Fibroblast of skin of scalp (primary cell): ENCODE results near the gene SH3GLB2.
A peak's percentile ranks its signal among the peaks of the same experiment; 100 is the strongest.
"Not testable (repeated sequence)": the region's sequence is repeated elsewhere in the genome, so short reads cannot be mapped to it uniquely, and the experiment has no call there.

Source experiments
- DNase-seq: peaks from one replicate; pipeline ENCODE4 v3.0.0-alpha.2; 2013

Gene SH3GLB2

DNA sequence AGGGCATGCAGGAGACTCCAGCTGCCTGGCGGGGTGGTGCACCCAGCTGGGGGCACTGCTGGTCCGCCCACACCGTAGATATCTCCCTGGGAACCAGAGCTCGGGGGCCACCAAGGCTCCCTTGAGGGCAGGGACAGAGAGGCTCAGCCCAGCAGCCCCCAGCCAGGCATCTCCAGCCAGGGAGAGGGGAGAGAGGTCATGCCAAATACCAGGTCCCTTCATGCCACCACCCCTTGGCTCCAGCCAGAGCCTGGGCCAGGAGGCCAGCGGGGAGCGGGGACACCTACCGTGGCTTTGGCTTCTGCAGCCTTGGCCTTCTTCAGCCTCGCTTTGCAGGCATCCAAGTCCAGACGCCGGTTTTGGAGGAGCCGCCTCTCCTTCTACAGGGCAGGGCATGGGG is 14.0 kb downstream of the SH3GLB2 start:
- DNase-seq: no peak

DNA sequence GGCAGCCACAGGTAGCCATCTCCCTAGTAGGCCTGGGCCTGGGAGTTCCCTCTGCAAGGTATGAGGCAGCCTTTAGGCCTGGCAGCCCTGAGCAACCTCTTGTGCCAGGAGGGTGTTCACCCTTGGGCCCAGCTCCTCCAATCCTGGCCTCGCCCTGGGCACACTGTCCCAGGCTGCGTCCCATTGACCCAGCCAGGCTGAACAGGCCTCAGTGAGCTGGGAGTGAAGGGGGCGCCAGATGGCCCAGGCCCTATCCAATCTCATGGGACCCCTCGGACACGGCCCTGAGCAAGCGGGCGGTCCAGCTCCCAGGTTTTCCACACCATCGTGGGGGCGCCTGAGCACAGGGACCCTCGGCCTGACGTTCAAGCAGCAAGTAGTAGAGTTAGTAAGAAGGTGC is 14.5 kb downstream of the SH3GLB2 start:
- DNase-seq: no peak

DNA sequence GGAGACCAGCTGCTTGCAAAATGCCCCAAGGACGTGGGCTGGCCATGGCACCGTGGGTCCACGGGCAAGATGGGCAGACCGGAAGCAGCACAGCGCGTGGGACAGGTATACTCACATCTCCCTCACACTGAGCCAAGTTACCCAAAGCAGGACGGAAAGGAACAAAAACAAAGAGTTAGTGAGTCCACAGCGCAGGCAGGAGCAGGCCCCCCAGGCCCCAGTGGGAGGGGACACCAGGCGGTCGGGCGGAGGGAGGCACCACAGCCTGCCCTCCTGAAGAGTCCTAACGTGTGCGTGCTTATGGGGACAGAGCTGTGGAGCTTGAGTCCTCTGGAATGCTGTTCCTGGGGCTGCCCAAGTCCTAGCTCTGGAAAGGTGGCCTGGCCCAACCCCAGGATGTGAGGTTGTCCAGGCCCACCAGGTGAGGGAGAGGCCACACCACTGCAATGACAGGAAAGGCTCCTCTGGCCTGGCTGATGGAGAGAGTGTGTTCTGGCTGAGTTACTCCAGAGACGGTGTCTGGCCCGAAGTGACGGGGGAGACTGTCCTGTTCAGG is 15.2 kb downstream of the SH3GLB2 start:
- no peak for DNase-seq

DNA sequence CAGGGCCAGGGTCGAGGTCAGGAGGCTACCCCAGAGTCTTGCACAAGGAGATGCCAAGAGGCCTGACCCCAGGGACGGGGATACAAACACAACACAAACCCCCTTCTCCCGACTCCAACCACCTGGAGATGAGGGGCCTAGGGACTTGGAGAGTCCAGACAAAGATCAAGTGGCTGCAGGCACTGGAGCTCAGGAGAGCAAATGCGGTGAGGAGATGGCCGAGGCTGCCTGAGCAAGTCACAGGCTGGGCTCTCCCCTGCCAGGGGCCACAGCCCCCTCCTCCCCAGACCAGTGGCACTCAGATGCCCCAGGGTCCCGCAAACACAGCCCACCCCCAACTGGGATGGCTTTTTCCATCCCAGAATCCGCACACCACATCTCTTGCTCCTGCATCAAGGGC is 15.8 kb downstream of the SH3GLB2 start:
- no peak for DNase-seq

DNA sequence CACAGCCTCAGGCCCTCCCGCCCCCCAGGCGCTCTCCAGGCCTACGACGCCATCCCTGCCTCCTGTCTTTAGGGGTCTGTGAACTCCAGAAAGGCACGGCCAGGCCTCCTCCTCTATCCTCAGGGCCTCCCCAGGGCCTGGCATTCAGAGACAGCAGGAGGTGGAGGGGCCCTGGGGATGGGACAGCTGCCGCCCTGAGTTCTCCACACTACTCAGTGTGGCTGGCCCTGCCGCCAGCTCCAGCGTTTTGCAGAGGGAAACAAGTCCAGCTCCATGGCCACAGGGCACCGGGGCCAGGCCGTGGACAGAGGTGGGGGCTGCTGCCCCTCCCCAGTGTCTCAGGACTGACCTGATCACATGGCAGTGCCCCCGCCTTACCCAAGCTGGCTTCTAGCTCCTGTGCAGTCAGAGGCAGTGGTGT is 16.4 kb downstream of the SH3GLB2 start:
- DNase-seq: no peak

DNA sequence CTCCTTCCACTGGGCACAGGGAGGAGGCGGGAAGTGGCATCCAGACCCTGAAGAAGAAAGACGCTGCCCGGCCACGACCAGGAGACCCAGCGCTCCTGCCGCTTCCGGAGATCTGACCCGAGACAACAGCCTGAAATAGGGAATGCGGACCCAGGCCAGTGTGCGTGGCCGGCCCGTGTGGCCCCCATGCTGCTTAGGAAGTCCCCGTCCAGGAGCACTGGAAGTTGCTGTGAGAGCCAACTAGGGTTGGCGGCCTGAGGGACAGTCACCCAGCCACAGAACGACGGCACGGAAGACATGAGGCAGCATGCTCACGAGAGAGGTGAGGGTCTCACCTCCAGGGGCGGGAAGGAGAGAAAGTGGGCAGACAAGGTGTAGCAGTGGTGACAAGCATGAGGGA is 17.0 kb downstream of the SH3GLB2 start:
- no peak for DNase-seq

DNA sequence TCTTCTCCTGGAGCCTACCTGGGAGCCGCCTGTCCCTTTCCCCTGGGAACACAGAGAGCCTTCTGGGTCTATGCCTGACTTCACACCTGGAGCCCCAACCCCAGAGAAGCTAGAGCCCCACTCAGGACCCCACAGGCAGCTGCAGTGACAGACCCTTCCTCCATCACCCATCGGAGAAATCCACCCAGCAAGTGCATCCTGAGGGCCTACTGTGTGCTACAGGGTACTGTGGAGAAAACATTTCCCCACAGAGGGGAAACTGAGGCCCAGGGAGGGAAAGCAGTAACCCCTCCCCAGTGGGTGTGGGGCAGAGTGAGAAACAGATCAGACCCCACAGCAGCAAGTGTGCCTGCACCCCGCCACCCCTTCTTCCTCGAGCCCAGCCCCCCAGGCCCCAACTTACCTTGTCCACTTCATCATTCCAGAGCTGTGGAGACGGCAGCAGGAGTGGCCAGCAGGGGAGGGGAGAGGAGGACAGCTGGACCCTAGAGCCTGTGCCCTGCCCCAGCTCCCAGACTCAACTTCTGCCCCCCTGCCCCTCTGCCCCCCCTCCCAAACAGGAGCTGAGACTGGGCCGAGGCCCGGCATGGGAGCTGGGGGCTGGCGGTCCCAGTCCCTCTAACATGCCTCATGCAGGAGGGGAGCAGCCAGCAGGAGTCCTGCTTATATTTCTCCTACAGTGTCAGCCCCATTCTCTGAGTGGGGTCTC is 17.7 kb downstream of the SH3GLB2 start:
- no peak for DNase-seq

DNA sequence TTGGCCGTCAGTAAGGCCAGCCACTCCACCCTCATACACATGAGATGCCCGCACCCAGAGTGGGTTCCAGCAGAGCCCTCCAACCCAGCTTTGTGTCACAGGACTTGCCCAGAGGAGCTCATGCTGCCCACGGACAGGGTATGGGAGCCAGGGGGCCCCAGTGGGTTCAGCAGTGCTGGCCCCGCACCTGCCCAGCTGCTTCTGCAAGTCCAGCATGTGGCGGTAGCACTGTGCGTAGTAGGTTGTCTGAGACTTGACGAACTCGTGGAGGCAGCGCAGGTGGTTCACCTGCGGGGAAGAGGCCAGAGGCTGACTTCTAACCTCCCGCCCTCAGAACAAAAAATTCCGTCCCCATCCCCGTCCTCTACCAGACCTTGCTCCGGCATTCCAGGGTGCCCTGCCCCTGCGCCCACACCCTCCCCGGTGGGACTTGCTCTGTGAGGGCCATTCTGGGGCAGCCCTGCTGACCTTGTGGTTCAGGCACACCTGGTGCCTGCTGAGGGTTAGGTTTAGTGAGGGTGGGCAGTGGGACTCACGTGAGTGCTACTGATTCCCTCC is 18.5 kb downstream of the SH3GLB2 start:
- DNase-seq: no peak

DNA sequence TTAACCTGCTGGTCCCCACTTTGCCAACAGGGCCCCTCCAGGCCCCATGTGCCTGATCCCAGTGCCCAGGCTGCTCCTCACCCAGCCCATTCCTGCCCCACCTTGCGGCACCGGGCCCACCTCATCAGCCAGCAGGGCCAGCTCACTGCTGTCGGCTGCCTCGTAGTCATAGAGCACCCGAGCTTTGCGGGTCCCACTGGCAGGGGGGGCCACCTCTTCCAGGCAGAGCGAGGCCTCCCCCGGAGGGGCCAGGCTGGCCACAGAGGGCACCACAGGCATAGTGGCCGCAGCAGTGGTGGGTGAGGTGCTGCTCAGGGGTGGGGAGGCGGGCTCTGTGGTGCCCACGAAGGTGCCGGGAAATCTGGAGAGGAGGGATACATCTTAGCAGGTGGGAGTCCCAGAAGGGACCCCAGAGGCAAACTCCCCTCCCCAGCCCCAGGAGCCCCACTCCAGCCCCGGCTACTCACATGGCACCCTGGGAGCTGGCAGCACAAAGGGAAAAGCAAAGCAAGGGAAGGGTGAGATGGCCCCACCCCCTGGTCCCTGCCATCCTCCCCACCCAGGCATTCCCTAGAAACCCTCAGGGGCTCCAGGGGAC is 19.0 kb downstream of the SH3GLB2 start:
- DNase-seq: no peak

DNA sequence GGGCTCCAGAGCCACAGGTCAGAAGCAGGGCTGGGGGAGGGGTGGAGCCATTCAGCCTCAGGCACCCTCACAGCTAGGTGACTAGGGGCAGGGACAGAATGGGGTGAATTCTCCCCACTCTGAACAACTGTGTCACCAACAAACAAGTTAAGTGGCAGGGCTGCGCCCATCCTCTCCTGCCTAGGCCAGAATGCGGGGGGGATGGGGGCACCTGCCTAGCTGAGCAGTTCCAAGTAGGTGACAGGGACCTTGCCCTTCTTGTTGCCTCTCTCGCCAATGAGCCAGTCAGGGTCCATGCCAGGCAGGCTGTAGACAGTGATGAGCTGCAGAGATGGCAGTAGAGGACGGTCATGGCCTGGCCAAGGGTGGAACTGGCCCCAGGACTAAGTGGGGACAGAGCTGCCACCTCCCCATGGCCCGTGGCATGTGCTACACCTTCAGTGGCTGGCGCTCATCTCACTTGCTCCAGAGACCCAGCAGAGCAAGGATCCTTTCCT is 19.6 kb downstream of the SH3GLB2 start:
- DNase-seq: no peak

DNA sequence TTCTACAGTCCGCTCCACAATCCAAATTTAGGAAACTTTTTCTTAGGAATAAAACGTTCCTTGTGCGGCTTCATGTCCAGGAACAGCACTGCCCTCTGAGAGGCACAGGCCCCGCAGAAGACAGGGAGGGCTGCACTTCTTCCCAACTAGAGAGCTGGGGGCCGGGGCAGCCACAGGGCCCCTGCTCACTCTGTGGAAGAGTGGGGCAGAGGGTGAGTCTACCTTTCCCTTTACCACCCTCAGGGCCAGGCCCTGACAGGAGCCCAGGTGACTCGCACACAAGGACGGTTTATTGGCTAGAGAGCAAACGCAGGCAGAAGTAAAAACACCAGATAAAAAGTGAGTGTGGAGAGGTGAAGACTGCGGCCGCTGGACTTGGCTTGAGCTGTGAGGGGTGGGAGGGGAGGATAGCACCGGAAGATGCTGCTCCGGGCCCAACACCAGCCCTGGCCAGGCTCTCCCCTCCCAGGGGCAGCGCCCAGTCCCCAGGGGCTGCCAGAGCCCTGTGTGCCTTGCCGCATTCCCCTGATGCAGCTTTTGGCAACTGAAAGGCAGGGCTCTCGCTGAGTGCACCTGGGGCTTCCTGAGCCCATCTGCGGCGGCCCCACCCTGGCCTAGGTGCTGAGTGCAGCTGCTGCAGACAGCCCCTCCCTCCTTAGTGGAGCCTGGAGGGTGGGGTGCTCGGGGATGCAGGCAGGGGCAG is 20.2 kb downstream of the SH3GLB2 start:
- DNase-seq: no peak

DNA sequence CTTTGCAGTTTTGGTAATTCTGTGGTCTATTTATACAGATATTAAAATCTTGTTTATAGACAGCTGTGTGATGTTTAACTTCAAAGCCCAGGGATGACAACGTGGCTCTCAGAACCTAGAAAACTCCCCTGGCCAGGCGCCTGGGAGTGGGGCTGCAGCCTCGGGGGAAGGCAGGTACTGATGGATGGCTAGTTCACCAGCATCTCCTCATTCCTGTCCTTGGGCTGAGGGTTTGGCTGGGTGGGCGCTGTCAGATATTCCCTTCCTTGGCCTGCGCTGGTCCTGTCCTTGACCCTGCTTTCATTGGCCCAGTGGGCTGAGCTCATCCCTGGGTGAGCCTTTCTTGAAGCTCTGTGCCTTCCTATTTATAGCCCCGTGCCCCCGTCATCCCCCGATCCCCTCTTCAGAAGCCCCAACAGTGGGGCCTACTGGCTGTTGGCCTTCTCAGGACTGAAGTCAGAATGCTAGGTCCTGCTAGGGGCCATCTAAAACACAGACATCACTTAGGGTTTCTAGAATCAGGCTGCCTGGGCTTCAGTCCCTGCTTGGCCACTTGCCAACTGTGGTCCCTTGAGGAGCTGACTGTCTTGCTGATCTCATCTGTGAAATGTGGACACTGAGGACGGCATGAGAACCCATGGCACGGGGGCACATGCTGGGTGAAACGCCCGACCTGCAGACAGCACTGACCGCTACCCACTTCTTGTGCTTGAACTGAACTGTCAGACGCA is 20.9 kb downstream of the SH3GLB2 start:
- DNase-seq: peak; percentile 25

DNA sequence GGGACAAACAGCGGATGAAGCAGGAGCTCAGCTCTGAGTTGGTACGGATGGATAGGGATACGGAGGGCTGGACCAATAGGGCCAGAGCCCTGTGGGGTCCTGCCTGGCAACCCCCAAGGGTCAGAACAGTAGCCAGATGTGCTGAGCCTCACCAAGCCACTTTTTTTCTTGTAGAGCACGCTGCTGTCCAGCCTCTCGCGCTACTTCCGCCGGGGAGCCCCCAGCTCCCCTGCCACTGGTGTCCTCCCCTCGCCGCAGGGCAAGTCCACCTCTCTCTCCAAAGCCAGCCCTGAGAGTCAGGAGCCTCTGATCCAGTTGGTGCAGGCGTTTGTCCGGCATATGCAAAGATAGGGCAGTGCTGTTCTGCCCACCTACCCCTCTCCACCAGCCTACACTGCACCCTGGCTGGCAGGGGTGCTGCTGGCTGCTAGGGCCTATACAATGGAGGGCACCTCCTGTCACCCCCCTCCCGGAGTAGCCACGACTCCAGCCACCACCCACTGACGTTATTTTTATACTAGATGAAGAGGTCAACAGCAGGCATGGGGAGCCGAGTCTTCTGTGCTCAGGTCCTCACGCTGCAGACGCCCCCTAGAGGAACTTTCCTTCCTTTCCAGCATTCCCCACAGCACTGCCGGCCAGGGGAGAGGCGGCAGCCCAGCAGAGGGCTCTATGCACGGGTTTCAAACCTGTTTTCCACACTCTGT is 21.6 kb downstream of the SH3GLB2 start:
- DNase-seq: peak; percentile 76

DNA sequence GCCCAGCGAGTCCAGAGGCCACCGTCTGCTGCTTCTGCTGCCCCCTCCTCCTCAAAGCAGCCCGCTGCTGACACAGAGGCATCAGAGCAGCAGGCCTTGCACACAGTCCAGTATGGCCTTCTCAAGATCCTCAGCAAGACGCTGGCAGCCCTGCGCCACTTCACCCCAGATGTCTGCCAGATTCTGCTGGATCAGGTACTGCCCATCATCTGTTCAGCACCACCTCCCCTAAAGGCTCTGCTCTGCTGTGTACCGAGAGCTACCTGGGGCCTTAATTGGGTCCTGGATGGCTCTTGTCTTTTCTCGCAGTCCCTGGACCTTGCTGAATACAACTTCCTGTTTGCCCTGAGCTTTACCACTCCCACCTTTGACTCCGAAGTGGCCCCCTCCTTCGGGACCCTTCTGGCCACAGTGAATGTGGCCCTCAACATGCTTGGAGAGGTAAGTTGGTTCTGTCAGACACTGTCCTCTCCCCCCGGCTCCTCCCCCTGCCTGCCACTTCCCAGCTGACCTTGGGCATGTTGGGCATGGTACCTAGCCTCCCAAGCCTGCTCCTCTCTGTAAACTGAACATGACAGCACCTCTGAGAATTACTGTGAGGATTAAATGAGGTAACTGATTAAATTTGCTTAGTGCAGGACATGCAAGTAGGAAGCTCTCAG is 22.7 kb downstream of the SH3GLB2 start:
- no peak for DNase-seq

DNA sequence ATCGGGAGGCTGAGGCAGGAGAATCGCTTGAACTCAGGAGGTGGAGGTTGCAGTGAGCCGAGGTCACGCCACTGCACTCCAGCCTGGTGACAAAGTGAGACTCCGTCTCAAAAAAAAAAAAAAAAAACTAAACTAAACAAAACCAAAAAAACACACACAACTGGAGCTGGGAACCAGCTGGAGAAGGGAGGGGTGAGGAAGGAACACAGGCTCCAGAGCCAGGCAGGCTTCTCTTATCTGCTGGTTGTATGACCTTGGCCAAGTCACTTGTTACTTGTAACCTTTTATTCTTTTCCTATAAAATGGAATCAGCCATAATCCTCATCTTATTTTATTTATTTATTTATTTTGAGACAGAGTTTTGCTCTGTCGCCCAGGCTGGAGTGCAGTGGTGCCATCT is 24.0 kb downstream of the SH3GLB2 start:
- DNase-seq: not testable (repeated sequence)

DNA sequence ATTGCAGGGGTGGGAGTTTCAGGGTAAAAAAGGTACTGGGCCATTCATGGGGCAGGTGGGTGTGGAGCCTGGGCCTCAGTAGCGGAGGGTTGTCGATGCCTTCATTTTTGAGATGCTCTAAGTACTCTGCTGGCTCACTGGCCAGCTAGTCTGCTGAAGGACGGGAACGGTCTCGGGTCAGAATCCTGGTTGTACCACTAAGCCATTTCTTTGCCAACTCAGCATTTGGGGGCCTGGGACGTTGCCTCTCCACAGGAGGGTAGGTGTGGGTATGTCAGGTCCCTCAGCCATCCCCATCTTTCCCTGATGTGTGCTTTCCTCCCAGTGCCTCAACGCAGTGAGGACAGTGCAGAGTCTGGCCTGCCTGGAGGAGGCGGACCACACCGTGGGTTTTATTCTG is 25.1 kb downstream of the SH3GLB2 start:
- no peak for DNase-seq

DNA sequence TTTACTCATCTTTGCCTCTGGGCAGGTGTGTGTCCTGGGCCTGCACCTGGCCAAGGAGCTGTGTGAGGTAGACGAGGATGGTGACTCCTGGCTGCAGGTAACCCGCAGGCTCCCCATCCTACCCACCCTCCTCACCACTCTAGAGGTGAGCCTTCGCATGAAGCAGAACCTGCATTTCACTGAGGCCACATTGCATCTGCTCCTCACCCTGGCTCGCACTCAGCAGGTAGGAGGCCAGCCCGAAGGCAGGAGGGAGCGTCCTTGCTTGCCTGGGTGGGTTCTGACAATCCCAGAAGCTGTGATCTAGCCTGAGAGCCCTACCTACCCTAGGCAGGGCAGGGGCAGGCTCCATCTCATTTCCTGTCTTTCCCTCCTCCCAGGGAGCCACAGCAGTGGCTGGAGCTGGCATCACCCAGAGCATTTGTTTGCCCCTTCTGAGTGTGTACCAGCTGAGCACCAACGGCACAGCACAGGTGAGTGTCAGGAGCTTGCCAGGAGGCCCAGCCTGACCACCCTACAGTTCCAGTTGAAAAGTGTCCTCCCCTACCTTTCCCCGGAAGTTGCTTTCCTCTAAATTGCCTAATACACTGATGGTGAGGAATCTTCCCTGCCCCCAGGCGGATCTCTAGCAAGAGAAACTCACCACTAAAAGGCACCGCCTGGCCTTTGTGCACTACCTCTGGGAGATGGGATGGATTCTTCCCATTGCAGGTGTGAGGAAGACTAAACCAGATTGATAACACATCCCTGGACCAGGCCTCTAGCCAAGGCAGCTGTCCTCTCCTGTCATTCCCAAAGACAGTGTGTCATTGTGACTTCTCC is 26.4 kb downstream of the SH3GLB2 start:
- no peak for DNase-seq

DNA sequence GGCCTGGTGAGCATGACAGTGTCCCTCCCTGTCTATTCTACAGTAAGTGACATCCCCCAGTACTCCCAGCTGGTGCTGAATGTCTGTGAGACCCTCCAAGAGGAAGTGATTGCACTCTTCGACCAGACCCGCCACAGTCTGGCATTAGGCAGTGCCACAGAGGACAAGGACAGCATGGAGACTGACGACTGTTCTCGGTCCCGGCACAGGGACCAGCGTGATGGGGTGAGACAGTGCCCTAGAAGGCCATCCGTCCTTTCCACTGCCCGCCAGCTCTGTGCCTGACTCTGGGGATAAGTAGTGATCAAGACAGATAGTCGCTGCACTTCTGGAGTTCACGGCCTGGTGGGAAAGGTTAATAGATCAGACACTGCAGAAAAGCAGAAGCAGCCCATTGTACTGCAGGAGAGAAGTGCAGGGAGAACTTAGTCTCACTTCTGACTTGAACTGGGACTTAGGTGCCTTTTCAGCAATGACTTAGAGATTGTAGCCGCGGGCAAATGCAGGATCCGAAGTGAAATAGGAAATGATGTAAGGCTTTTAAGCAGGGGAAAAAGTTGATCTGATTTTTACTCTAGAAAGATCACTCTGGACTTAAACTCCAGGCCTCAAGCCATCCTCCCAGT is 28.4 kb downstream of the SH3GLB2 start:
- DNase-seq: no peak

DNA sequence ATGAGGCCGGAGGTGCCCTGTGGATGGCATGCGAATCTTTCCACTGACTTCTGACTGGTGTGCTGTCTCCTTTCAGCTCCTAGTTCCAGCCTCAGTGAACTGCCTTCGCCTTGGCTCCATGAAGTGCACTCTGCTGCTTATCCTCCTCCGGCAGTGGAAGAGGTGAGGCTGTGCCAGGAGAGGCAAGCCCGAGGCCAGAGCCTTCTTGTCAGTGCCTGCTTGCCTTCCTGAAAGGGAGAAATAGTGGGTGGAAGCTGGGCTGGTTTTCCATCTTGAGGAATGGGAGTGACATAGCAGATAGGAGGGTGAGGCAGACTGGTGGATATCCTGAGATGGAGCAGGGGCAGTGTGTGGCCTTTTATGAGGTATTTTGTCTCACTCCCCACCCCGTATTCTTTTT is 29.7 kb downstream of the SH3GLB2 start:
- no peak for DNase-seq

DNA sequence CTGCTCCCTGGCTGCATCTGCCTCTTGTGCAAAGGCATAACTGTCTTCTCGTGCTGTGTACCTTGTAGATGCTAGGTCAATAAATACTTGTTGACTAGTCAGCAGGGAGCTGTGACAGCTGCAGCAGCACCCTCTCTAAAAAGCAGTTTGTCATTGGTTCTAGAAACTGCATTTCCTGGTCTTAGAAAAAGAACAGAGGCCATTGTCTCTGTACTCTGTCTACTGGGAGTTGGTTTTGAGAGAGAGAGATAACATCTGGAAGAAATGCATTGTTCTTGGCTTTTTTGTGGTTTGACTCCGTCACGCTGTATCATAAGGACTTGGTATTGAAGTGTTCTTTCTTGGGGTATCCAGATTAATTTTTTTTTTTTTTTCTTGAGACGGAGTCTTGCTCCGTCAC is 32.3 kb downstream of the SH3GLB2 start:
- no peak for DNase-seq
